Measurements from ENCODE around the gene IL17A. TPM values are rescaled to one million over a fixed set of nuclear protein-coding genes. Genes with fewer than 3 reads are reported as not detected.

IL17A gene
- total RNA-seq, 6 experiments from 2014 or later = not detected

- WGBS (ENCODE audit: insufficient coverage, low coverage, low lambda C conversion rate, missing lambda C conversion rate) = 75% methylated on average over 1 of the region's 1 CpG
- intact Hi-C loops (cut with DNase I) = no loop called here
- DNase-seq (no peak), ATAC-seq (no peak)
- no peaks in the 10 kb centered on the region for H3K36me3 ChIP-seq
- H3K4me3 ChIP-seq = no peak overlapping the region
- no peaks in the 10 kb centered on the region for H3K27me3 ChIP-seq
- peaks cover 0 to 6% (median 0%) of the 10 kb centered on the region in 4 donors for H3K4me1 ChIP-seq
- H3K9me3 ChIP-seq = no peaks in the 10 kb centered on the region
- TF ChIP-seq CTCF (IDR thresholded peaks at IDR 0.05) (no peak), POLR2A (IDR thresholded peaks at IDR 0.05) (no peak)
- no peak overlapping the region for H3K27ac ChIP-seq
Measured at GRCh38 chr6:52141596-52141995, 44.6 kb upstream of the IL17A start.

GRCh38 chr6:52142556-52142955 is 43.6 kb upstream of the IL17A start:
- ATAC-seq (no peak), DNase-seq (no peak)
- Histone ChIP-seq H3K27me3 (no peaks in the 10 kb centered on the region), H3K9me3 (no peaks in the 10 kb centered on the region), H3K4me3 (no peak overlapping the region), H3K4me1 (peaks cover 0 to 6% (median 0%) of the 10 kb centered on the region in 4 donors), H3K27ac (no peak overlapping the region), H3K36me3 (no peaks in the 10 kb centered on the region)
- WGBS (ENCODE audit: insufficient coverage, low coverage, low lambda C conversion rate, missing lambda C conversion rate) = 90% methylated on average over 1 of the region's 1 CpG
- TF ChIP-seq POLR2A (IDR thresholded peaks at IDR 0.05) (no peak), CTCF (IDR thresholded peaks at IDR 0.05) (no peak)
- intact Hi-C loops (cut with DNase I) = no loop called here

GRCh38 chr6:52143551-52143950 is 42.6 kb upstream of the IL17A start:
- WGBS (ENCODE audit: insufficient coverage, low coverage, low lambda C conversion rate, missing lambda C conversion rate) = 78% methylated on average over 4 of the region's 4 CpGs

DNA sequence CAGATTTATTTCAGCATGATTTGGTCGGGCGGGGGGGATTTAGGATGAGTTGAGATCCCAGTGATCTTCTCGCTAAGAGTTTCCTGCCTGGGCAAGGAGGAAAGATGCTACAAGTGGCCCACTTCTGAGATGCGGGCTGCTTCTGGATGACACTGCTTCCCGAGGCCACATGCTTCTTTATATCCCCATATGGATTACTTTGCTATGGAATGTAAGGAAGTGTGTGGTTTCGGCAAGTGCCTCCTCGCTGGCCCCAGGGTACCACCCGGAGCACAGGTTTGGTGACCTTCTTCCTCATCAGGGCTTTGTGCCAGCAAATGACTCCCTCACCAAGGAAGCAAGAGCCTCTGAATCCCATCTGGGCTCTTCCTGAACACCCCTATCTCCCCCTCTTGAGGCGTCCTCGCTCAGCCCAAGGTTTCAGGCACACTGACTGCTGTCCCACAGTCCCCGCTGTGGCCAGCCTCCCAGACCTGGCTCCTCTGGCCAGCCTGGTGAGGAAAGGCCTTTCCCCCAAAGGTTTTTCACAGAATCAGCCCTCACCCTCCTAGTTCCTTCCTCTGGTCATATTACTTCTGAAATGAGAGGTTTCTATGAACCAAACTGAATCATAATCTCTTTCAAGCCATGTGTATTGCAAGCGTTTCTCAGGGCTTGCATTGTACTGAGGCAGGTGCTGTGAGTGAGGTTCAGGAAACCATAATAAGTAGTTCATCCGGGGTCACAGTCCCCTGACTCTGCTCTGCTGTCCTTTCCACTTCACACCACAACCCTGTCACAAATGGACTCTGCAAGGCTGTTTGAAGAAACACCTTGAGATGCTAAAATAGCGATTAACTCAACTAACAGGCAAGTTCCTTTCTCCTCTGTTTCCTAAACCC is 41.7 kb upstream of the IL17A start:
- H3K36me3 ChIP-seq = no peaks in the 10 kb centered on the region
- DNase-seq (no peak), ATAC-seq (no peak)
- H3K4me3 ChIP-seq = no peak overlapping the region
- WGBS (ENCODE audit: insufficient coverage, low coverage, low lambda C conversion rate, missing lambda C conversion rate) = 76% methylated on average over 7 of the region's 14 CpGs
- H3K9me3 ChIP-seq = no peaks in the 10 kb centered on the region
- intact Hi-C loops (cut with DNase I) = no loop called here
- peaks cover 0 to 6% (median 0%) of the 10 kb centered on the region in 4 donors for H3K4me1 ChIP-seq
- H3K27ac ChIP-seq = no peak overlapping the region
- H3K27me3 ChIP-seq = no peaks in the 10 kb centered on the region
- TF ChIP-seq POLR2A (IDR thresholded peaks at IDR 0.05) (no peak), CTCF (IDR thresholded peaks at IDR 0.05) (no peak)

More at GRCh38 chr6:52143551-52143950, 42.6 kb upstream of the IL17A start:
- no peaks in the 10 kb centered on the region for H3K36me3 ChIP-seq
- H3K9me3 ChIP-seq = no peaks in the 10 kb centered on the region
- no peak overlapping the region for H3K4me3 ChIP-seq
- H3K27me3 ChIP-seq = no peaks in the 10 kb centered on the region
- H3K27ac ChIP-seq = no peak overlapping the region
- H3K4me1 ChIP-seq = peaks cover 0 to 6% (median 0%) of the 10 kb centered on the region in 4 donors
- no peak for TF ChIP-seq POLR2A (IDR thresholded peaks at IDR 0.05)
- no peak for TF ChIP-seq CTCF (IDR thresholded peaks at IDR 0.05)
- no peak for DNase-seq
- intact Hi-C loops (cut with DNase I) = no loop called here
- ATAC-seq = no peak
